Mucosa of stomach (tissue), 1 donor: Measurements from ENCODE around the gene TRERF1.
"Not testable (repeated sequence)": the region's sequence is repeated elsewhere in the genome, so short reads cannot be mapped to it uniquely, and the experiment has no call there.

ENCODE experiments used
- H3K27me3 ChIP-seq: one replicate; pipeline ENCODE4 v1.7.0; 2013; ENCODE audit warnings: mild to moderate bottlenecking, low read length; ENCODE audit not compliant: control insufficient read depth, insufficient read depth
- H3K36me3 ChIP-seq: one replicate; pipeline ENCODE4 v1.7.0; 2013; ENCODE audit warnings: low read length; ENCODE audit not compliant: control insufficient read depth, insufficient read depth
- H3K4me1 ChIP-seq: one replicate; pipeline ENCODE4 v1.7.0; 2013; ENCODE audit warnings: mild to moderate bottlenecking, low read length; ENCODE audit not compliant: control insufficient read depth, insufficient read depth
- H3K4me3 ChIP-seq: one replicate; pipeline ENCODE4 v1.7.0; 2013; ENCODE audit warnings: low read length
- H3K9ac ChIP-seq: one replicate; pipeline ENCODE4 v1.7.0; 2013; ENCODE audit warnings: mild to moderate bottlenecking, low read length, moderate library complexity
- H3K9me3 ChIP-seq: one replicate; pipeline ENCODE4 v1.7.0; 2013; ENCODE audit warnings: mild to moderate bottlenecking, low read length, moderate library complexity; ENCODE audit not compliant: control insufficient read depth
- donor health status: Pancreatic carcinoma.

TRERF1 gene

GRCh38 chr6:42199106-42199981 lies 252.4 kb downstream of the TRERF1 start:
- Histone ChIP-seq H3K9me3 (no peaks in the 10 kb centered on the region), H3K27me3 (no peaks in the 10 kb centered on the region), H3K36me3 (no peaks in the 10 kb centered on the region), H3K4me1 (peaks cover 25% of the 10 kb centered on the region), H3K4me3 (no peak overlapping the region), H3K9ac (no peak overlapping the region)

- Histone ChIP-seq H3K4me1 (peaks cover 17% of the 10 kb centered on the region), H3K27me3 (no peaks in the 10 kb centered on the region), H3K9ac (no peak overlapping the region)
These were observed 254.0 kb downstream of the TRERF1 start for GRCh38 chr6:42197555-42198362.

DNA sequence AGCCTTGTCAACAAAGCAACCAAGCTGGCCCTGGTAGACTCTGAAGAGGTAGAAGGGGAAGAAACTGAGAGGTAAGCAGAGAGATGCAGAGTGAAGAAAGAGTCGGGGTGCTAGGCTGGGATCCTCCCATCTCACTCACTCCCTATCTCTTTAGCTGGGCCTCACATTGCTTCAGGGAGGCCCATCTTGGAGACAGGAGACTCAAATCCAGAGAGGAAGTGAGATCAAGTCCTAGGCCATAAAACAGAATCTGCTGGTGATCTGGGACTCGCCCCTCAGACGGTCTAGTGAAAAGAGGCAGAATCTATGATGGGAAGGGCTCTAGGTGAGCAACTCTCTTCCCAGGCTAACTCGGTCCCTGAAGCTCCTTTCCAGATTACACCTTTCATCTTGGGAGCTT lies 256.3 kb downstream of the TRERF1 start:
- H3K9ac ChIP-seq = no peak overlapping the region
- H3K4me1 ChIP-seq = peaks cover 14% of the 10 kb centered on the region
- H3K9me3 ChIP-seq = no peaks in the 10 kb centered on the region
- H3K4me3 ChIP-seq = no peak overlapping the region
- H3K27me3 ChIP-seq = no peaks in the 10 kb centered on the region
- no peaks in the 10 kb centered on the region for H3K36me3 ChIP-seq

More at GRCh38 chr6:42197555-42198362, 254.0 kb downstream of the TRERF1 start:
- Histone ChIP-seq H3K9me3 (no peaks in the 10 kb centered on the region), H3K4me3 (no peak overlapping the region), H3K36me3 (no peaks in the 10 kb centered on the region)

DNA sequence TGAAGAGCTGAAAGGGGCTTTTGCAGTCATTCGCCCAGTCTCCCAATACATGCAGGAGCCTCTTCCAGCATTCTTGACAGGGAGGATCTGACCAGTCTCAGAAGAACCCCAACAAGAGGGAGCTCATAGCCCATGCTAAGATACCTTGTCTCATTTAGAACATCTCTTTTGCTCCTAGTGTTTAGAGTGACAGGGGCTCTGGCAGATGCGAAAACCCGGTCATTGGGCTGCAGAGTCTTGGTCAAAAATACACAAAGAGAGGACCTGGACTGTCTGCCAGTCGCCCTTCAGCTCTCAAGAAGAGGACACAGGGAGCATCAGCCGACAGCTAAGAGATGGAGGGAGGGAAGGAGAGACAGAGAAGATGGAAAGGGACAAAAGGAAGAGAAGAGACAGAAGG lies 257.7 kb downstream of the TRERF1 start:
- Histone ChIP-seq H3K36me3 (no peaks in the 10 kb centered on the region), H3K4me3 (no peak overlapping the region), H3K4me1 (peaks cover 10% of the 10 kb centered on the region), H3K9me3 (no peaks in the 10 kb centered on the region), H3K27me3 (no peaks in the 10 kb centered on the region), H3K9ac (no peak overlapping the region)

DNA sequence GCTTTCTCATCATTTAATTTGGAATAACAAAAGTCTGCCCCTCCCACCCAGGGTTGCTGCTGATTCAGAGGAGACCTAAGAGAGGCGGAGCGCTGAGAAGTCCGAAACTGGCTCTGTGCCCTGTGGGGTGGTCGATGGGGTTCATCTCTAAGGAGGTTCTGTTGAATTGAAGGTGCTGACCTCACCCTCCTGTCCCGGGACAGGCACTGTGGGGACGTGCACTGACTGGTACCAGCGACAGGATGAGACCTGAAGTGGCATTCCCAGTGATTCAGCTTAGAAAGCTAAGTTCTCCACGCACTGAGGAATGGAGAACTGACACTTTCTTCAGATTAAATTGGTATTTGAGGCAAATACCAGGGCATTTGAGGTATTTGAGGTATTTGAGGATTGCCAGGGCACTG lies 258.2 kb downstream of the TRERF1 start:
- Histone ChIP-seq H3K4me3 (no peak overlapping the region), H3K9ac (no peak overlapping the region), H3K27me3 (no peaks in the 10 kb centered on the region), H3K36me3 (no peaks in the 10 kb centered on the region), H3K9me3 (no peaks in the 10 kb centered on the region), H3K4me1 (peaks cover 10% of the 10 kb centered on the region)

DNA sequence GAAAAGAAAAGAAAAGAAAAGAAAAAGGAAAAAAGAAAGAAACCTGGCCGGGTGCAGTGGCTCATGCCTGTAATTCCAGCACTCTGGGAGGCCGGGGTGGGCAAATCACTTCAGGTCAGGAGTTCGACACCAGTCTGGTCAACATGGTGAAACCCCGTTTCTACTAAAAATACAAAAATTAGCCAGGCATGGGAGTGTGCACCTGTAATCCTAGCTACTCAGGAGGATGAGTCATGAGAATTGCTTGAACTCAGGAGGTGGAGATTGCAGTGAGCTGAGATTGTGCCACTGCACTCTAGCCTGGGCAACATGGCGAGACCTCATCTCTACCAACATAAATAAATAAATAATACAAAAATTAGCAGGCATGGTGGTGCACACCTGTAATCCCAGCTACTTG lies 259.3 kb downstream of the TRERF1 start:
- not testable (repeated sequence) for H3K9me3 ChIP-seq, H3K4me3 ChIP-seq, H3K9ac ChIP-seq, H3K27me3 ChIP-seq, H3K36me3 ChIP-seq, H3K4me1 ChIP-seq

- Histone ChIP-seq H3K9me3 (no peaks in the 10 kb centered on the region), H3K36me3 (no peaks in the 10 kb centered on the region), H3K4me1 (no peaks in the 10 kb centered on the region), H3K4me3 (no peak overlapping the region), H3K9ac (no peak overlapping the region), H3K27me3 (no peaks in the 10 kb centered on the region)
These were observed 261.1 kb downstream of the TRERF1 start for GRCh38 chr6:42190554-42191183.

- Histone ChIP-seq H3K36me3 (no peaks in the 10 kb centered on the region), H3K4me3 (no peak overlapping the region), H3K9ac (no peak overlapping the region), H3K4me1 (no peaks in the 10 kb centered on the region), H3K9me3 (no peaks in the 10 kb centered on the region), H3K27me3 (no peaks in the 10 kb centered on the region)
These were observed 263.3 kb downstream of the TRERF1 start for GRCh38 chr6:42188406-42188805.

DNA sequence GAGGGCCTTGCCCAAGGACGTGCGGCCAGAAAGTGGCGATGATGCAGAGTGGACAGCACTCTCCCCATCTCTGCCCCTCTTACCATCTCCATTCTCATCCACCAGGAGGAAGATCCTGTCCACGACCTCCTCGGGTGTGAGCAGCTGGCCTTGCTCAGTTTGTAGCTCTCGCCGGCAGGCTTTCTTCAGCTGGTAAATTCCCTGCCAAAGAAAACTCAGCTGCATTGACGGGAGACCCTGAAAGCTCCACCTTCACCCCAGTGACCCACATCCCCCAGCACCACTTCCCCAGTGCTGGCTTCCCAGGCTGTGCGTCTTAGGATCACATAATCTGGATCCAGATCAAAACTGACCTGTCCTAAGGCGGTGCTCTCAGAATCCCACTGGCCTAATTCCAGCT lies 266.1 kb downstream of the TRERF1 start:
- Histone ChIP-seq H3K27me3 (no peaks in the 10 kb centered on the region), H3K4me1 (no peaks in the 10 kb centered on the region), H3K9me3 (no peaks in the 10 kb centered on the region), H3K9ac (no peak overlapping the region), H3K36me3 (no peaks in the 10 kb centered on the region), H3K4me3 (no peak overlapping the region)

DNA sequence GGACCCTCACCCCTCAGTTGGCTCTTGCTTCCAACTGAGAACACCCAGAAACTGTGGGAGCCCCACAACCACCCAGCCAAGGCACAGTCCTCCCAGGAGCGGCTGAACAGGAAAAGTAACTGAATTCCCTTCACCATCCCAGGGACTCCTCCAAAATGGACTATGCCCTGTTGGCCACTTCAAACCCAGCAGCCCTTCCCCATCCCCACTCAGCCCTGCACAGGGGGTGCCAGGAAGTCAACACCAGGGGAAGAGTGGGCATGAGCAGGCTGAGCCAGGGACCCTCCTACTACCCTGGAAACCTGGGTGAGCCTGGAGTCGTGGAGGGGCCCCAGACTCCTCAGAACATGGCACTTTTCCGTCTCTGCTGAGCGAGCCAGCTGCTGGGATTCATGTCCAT lies 267.3 kb downstream of the TRERF1 start:
- H3K4me1 ChIP-seq = no peaks in the 10 kb centered on the region
- H3K9ac ChIP-seq = no peak overlapping the region
- H3K4me3 ChIP-seq = no peak overlapping the region
- H3K9me3 ChIP-seq = no peaks in the 10 kb centered on the region
- H3K27me3 ChIP-seq = no peaks in the 10 kb centered on the region
- H3K36me3 ChIP-seq = no peaks in the 10 kb centered on the region

GRCh38 chr6:42182101-42182500 lies 269.6 kb downstream of the TRERF1 start:
- no peaks in the 10 kb centered on the region for H3K36me3 ChIP-seq
- H3K27me3 ChIP-seq = peaks cover 12% of the 10 kb centered on the region
- no peaks in the 10 kb centered on the region for H3K4me1 ChIP-seq
- H3K4me3 ChIP-seq = no peak overlapping the region
- no peak overlapping the region for H3K9ac ChIP-seq
- H3K9me3 ChIP-seq = no peaks in the 10 kb centered on the region

DNA sequence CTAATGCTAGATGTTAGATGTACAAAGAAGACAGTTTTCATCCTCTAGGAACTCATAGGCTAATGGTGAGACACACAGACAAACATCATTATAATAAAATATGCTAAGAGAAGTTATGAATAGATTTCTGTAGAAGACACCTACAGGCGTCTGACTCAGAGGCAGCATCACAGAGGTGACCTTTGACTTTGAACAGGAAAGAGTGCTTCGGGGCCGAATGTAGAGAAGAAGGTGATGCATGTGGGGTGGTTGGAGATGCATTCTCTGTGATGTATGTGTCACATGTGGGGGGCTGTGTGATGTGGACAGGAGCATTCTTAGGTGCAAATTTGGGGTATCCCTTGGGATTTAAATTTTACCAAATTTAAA lies 271.8 kb downstream of the TRERF1 start:
- Histone ChIP-seq H3K9me3 (no peaks in the 10 kb centered on the region), H3K4me1 (no peaks in the 10 kb centered on the region), H3K36me3 (no peaks in the 10 kb centered on the region), H3K4me3 (no peak overlapping the region), H3K27me3 (peaks cover 12% of the 10 kb centered on the region), H3K9ac (no peak overlapping the region)
